H1 (cell line): ENCODE results near the gene ARHGEF19. TPM values are rescaled to one million over a fixed set of nuclear protein-coding genes. Genes with fewer than 3 reads are reported as not detected.

ENCODE experiments used
- CTCF ChIA-PET: fragments of 300-600 bp; sonication (Branson Sonifier 250); formaldehyde crosslinking; loops from one replicate; lab custom pipeline; 2021; ENCODE audit not compliant: partially characterized antibody; lab: Charles Lee
- POLR2A ChIA-PET: fragments of 300-600 bp; sonication (Branson Sonifier 250); formaldehyde crosslinking; loops from one replicate; lab custom pipeline; 2021; ENCODE audit warnings: inconsistent platforms; ENCODE audit not compliant: partially characterized antibody; lab: Charles Lee
- DNase-seq, 2 experiments: peaks; one replicate each; pipeline versions ENCODE4 v3.0.0 to v3.0.0-alpha.2; 2010 to 2022; ENCODE audit warnings: low spot score in 2 of 2, low read depth in 1 of 2, mixed read lengths in 1 of 2
- FAIRE-seq: peaks from 2 replicates; lab custom pipeline; 2011; peaks lifted over from hg19 to GRCh38; lab: Jason Lieb, UNC
- H2AFZ ChIP-seq: 2 replicates; pipeline ENCODE4 v1.8.1; 2012; ENCODE audit warnings: low read length, inconsistent platforms
- H2AK5ac ChIP-seq: 2 replicates; pipeline ENCODE4 v1.6.1; 2013; ENCODE audit warnings: low read depth, low read length
- H2BK120ac ChIP-seq: replicated peaks from 2 replicates; pipeline ENCODE3; 2013; ENCODE audit warnings: low read depth, low read length, inconsistent platforms
- H2BK12ac ChIP-seq: 2 replicates; pipeline ENCODE4 v1.6.1; 2013; ENCODE audit warnings: low read depth, low read length
- H2BK15ac ChIP-seq: 2 replicates; pipeline ENCODE4 v1.6.1; 2013; ENCODE audit warnings: low read length
- H2BK20ac ChIP-seq: 2 replicates; pipeline ENCODE4 v1.6.1; 2013; ENCODE audit warnings: low read length
- H2BK5ac ChIP-seq: 2 replicates; pipeline ENCODE4 v1.6.1; 2013; ENCODE audit warnings: low read depth, low read length
- H3K14ac ChIP-seq: 2 replicates; pipeline ENCODE4 v1.6.1; 2013; ENCODE audit warnings: inconsistent platforms; ENCODE audit not compliant: insufficient read length
- H3K18ac ChIP-seq: 2 replicates; pipeline ENCODE4 v1.6.1; 2013; ENCODE audit warnings: low read length; ENCODE audit errors: extremely low read depth
- H3K23ac ChIP-seq: 2 replicates; pipeline ENCODE4 v1.6.1; 2013; ENCODE audit warnings: inconsistent platforms; ENCODE audit not compliant: insufficient read length
- H3K23me2 ChIP-seq: 2 replicates; pipeline ENCODE4 v1.6.1; 2013; ENCODE audit warnings: low read depth, low read length
- H3K27ac ChIP-seq: 2 replicates; pipeline ENCODE4 v1.6.1; 2011; ENCODE audit warnings: low read depth, low read length, inconsistent platforms
- H3K27me3 ChIP-seq, 4 experiments: replicated peaks in 1 of 4; 1 replicate in 1 of 4; 2 replicates in 3 of 4; pipeline versions ENCODE4 v1.6.1 to v1.8.1; 2011 to 2013; ENCODE audit warnings: low read length in 3 of 4, mild to moderate bottlenecking in 3 of 4, inconsistent platforms in 2 of 4, mixed read lengths in 2 of 4, moderate library complexity in 1 of 4; ENCODE audit not compliant: control insufficient read depth in 3 of 4, insufficient read depth in 3 of 4; ENCODE audit errors: extremely low read depth in 1 of 4
- H3K36me3 ChIP-seq, 4 experiments: 2 replicates each; pipeline versions ENCODE4 v1.6.1 to v1.8.1; 2011 to 2013; ENCODE audit warnings: mild to moderate bottlenecking in 4 of 4, low read length in 3 of 4, moderate library complexity in 2 of 4, control low read depth in 1 of 4, inconsistent platforms in 1 of 4; ENCODE audit not compliant: insufficient read depth in 4 of 4, control insufficient read depth in 2 of 4
- H3K4ac ChIP-seq: replicated peaks from 2 replicates; pipeline ENCODE3; 2013; ENCODE audit warnings: low read length, low read depth, mixed read lengths, inconsistent platforms; ENCODE audit not compliant: insufficient read length
- H3K4me1 ChIP-seq, 4 experiments: replicated peaks in 1 of 4; 1 replicate in 1 of 4; 2 replicates in 3 of 4; pipeline versions ENCODE4 v1.6.1 to v1.8.1; 2011 to 2013; ENCODE audit warnings: low read length in 3 of 4, inconsistent platforms in 2 of 4, mixed read lengths in 1 of 4; ENCODE audit not compliant: insufficient read depth in 4 of 4, control insufficient read depth in 3 of 4
- H3K4me2 ChIP-seq, 2 experiments: 2 replicates each; pipeline versions ENCODE4 v1.6.1 to v1.8.1; 2011 to 2013; ENCODE audit warnings: low read depth in 2 of 2, low read length in 2 of 2, control low read depth in 1 of 2, inconsistent platforms in 1 of 2, mild to moderate bottlenecking in 1 of 2; ENCODE audit not compliant: insufficient read depth in 1 of 2
- H3K4me3 ChIP-seq, 4 experiments: fragments of 200-600, 300-600 bp in 1 of 4; sonication (generic), shearing (Covaris generic), sonication (Bioruptor Twin) in 1 of 4; 2 replicates each; pipeline versions ENCODE4 v1.5.1 to v1.8.1; 2011 to 2016; ENCODE audit warnings: low read length in 4 of 4, low read depth in 3 of 4, control low read depth in 2 of 4, inconsistent platforms in 2 of 4, mild to moderate bottlenecking in 2 of 4, mixed read lengths in 1 of 4, moderate library complexity in 1 of 4; ENCODE audit not compliant: insufficient read depth in 2 of 4; ENCODE audit errors: extremely low read depth in 1 of 4
- H3K56ac ChIP-seq: replicated peaks from 2 replicates; pipeline ENCODE3; 2013; ENCODE audit warnings: low read depth, mild to moderate bottlenecking, mixed read lengths, low read length, inconsistent platforms; ENCODE audit not compliant: insufficient read length
- H3K79me1 ChIP-seq: 2 replicates; pipeline ENCODE4 v1.6.1; 2013; ENCODE audit warnings: low read depth, low read length, control low read depth
- H3K79me2 ChIP-seq, 2 experiments: 2 replicates each; pipeline versions ENCODE4 v1.6.1 to v1.8.1; 2012 to 2013; ENCODE audit warnings: low read length in 2 of 2, mild to moderate bottlenecking in 2 of 2, inconsistent platforms in 1 of 2; ENCODE audit not compliant: insufficient read depth in 2 of 2, control insufficient read depth in 1 of 2
- H3K9ac ChIP-seq, 4 experiments: replicated peaks in 1 of 4; 1 replicate in 1 of 4; 2 replicates in 3 of 4; pipeline versions ENCODE4 v1.6.1 to v1.8.1; 2011 to 2013; ENCODE audit warnings: low read depth in 3 of 4, low read length in 3 of 4, control low read depth in 2 of 4, mild to moderate bottlenecking in 2 of 4, moderate library complexity in 2 of 4, inconsistent platforms in 1 of 4; ENCODE audit errors: extremely low read depth in 1 of 4
- H3K9me3 ChIP-seq, 2 experiments: 2 replicates each; pipeline versions ENCODE4 v1.6.1 to v1.8.1; 2012 to 2013; ENCODE audit warnings: mild to moderate bottlenecking in 2 of 2, moderate library complexity in 2 of 2, control low read depth in 1 of 2, inconsistent platforms in 1 of 2, low read depth in 1 of 2, low read length in 1 of 2, mixed read lengths in 1 of 2; ENCODE audit not compliant: insufficient read depth in 2 of 2
- H4K20me1 ChIP-seq, 2 experiments: replicated peaks in 1 of 2; 2 replicates each; pipeline versions ENCODE3 to v1.8.1; 2011 to 2013; ENCODE audit warnings: inconsistent platforms in 2 of 2, low read length in 2 of 2, mild to moderate bottlenecking in 1 of 2; ENCODE audit not compliant: insufficient read depth in 2 of 2, control insufficient read depth in 1 of 2
- H4K5ac ChIP-seq: 2 replicates; pipeline ENCODE4 v1.6.1; 2013; ENCODE audit warnings: low read length, low read depth, mixed read lengths, inconsistent platforms; ENCODE audit not compliant: insufficient read length
- H4K8ac ChIP-seq: 2 replicates; pipeline ENCODE4 v1.8.0; 2013; ENCODE audit warnings: mild to moderate bottlenecking, moderate library complexity, low read length, inconsistent platforms; ENCODE audit not compliant: insufficient read depth; ENCODE audit errors: extremely low read depth
- H4K91ac ChIP-seq: replicated peaks from 2 replicates; pipeline ENCODE3; 2013; ENCODE audit warnings: low read length, mixed read lengths, inconsistent platforms; ENCODE audit not compliant: insufficient read length
- BACH1 ChIP-seq: IDR thresholded peaks from 2 replicates; pipeline ENCODE4 v1.6.1; 2012; ENCODE audit warnings: low read length, improper control_type of control experiment
- BRCA1 ChIP-seq: IDR thresholded peaks from 2 replicates; pipeline ENCODE4 v1.6.1; 2012; ENCODE audit warnings: low read depth, low read length, improper control_type of control experiment
- EP300 ChIP-seq, 2 experiments: IDR thresholded peaks; 1 replicate in 1 of 2; 2 replicates in 1 of 2; pipeline ENCODE4 v1.6.1; 2011 to 2012; ENCODE audit warnings: low read depth in 2 of 2, low read length in 2 of 2, mild to moderate bottlenecking in 2 of 2, borderline replicate concordance in 1 of 2, inconsistent platforms in 1 of 2, moderate library complexity in 1 of 2
- FOSL1 ChIP-seq: IDR thresholded peaks from 2 replicates; pipeline ENCODE4 v1.6.1; 2011; ENCODE audit warnings: mild to moderate bottlenecking, low read depth, low read length, moderate library complexity; ENCODE audit not compliant: insufficient read depth
- KDM4A ChIP-seq: IDR thresholded peaks from one replicate; pipeline ENCODE4 v1.7.1; 2012; ENCODE audit warnings: low read depth, mild to moderate bottlenecking, moderate library complexity, low read length, inconsistent platforms; ENCODE audit not compliant: severe bottlenecking
- PHF8 ChIP-seq: fragments of 200-600 bp; sonication (generic); conservative IDR thresholded peaks from 2 replicates; pipeline ENCODE4 v1.7.1; 2012; ENCODE audit warnings: low read depth, mild to moderate bottlenecking, inconsistent platforms, low read length, moderate library complexity
- POLR2AphosphoS5 ChIP-seq: IDR thresholded peaks from 2 replicates; pipeline ENCODE4 v1.6.1; 2011; ENCODE audit warnings: low read depth, low read length
- RFX5 ChIP-seq: IDR thresholded peaks from 2 replicates; pipeline ENCODE4 v1.6.1; 2011; ENCODE audit warnings: low read depth, low read length, improper control_type of control experiment, borderline replicate concordance
- TAF1 ChIP-seq: IDR thresholded peaks from 2 replicates; pipeline ENCODE4 v1.6.1; 2011; ENCODE audit warnings: mild to moderate bottlenecking, low read depth, low read length
- WGBS, 2 experiments: shearing (Covaris generic) in 1 of 2; methylation state at CpG; one replicate each; pipeline versions ENCODE4 v1.1.6 to v1.1.7; 2013 to 2015; ENCODE audit warnings: low lambda C conversion rate in 2 of 2, mixed read lengths in 2 of 2, inconsistent platforms in 1 of 2, low coverage in 1 of 2, missing lambda C conversion rate in 1 of 2; ENCODE audit not compliant: insufficient replicate concordance in 2 of 2, insufficient coverage in 1 of 2, insufficient read length in 1 of 2; ENCODE audit errors: extremely low coverage in 1 of 2, missing lambda C conversion rate in 1 of 2; 5-methylcytosine and 5-hydroxymethylcytosine counted together
- polyA plus RNA-seq, 7 experiments: library from polyadenylated mRNA; depleted of rRNA in 3 of 7; stranded (reverse) in 5 of 7; unstranded in 2 of 7; fragments of >200 nt in 5 of 7; fragments of 200-250 nt in 2 of 7; gene quantifications; 1 replicate in 5 of 7; 2 replicates in 1 of 7; 4 replicates in 1 of 7; pipeline versions ENCODE4 v1.2.1 to v1.2.3, GENCODE V29; 2011 to 2013; ENCODE audit warnings: missing spikeins in 2 of 7, mixed read lengths in 2 of 7
- total RNA-seq: library from RNA; stranded (reverse); fragmentation: NEBNext Ultra II Directional; extraction: Animal tissue kit (Norgen Biotek cat#: 25700); gene quantifications from 2 replicates; pipeline ENCODE4 v1.2.1, GENCODE V29; 2021
- TF ChIP-seq, protein P1 (sequence below): IDR thresholded peaks from 2 replicates; pipeline ENCODE4 v1.6.1; 2012; ENCODE audit warnings: inconsistent platforms

The ARHGEF19 gene
- total and polyA plus RNA-seq, 2 of the 8 experiments (the other 6 are each of a cell fraction or from before 2014, with no cell fraction given) = 47.5 to 56.4 TPM

DNA sequence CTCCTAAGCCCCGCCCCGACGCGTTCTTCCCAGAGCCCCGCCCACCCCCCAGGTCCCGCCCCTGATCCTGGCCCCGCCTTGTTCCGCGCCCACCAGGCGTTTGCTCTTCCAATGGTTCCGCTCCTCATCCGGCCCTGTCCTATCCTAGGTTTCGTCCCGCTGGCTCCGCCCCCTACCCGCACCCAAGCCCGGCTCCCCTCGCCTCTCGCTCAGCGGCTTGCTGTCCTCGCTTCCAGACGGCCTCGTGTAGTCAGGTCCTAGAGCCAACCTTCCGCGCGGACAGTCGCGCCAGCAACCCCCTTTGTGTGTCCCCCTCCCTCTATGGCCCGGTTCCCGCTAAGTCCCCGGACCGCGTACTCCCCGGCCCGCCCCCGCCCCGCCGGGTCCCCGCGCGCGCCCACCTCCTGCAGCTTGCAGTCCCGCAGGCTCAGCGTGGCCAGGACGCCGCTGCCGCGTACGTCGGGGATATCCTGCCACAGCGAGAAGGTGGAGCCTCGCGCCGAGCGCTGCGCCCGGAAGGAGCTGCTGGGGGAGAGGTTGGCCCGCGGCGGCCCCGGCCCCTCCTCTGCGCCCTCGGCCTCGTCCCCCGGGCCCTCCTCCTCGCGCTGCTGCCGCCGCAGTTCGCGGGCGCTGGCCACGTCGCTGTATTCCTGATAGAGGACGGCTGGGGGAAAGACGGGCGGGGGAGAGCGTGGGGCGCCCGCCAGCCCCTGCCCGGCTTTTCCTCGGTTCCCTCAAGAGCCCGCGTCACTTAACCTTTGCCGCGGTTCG is 5.7 kb downstream of the ARHGEF19 start:
- no peak overlapping the region for H2AK5ac ChIP-seq
- peaks cover 5 to 18% (median 14%) of the 10 kb centered on the region in 4 experiments; a peak in 7 of 8 replicates for H3K36me3 ChIP-seq
- H4K20me1 ChIP-seq = peaks cover 2 to 4% of the 10 kb centered on the region in 2 experiments
- H3K14ac ChIP-seq = no peak overlapping the region
- no peak overlapping the region for H2BK15ac ChIP-seq
- peak overlapping the region; percentile 91 to 93 for H3K4me2 ChIP-seq
- H4K91ac ChIP-seq = no peak overlapping the region
- H2BK120ac ChIP-seq = no peak overlapping the region
- POLR2A ChIA-PET = interaction anchor here (0.5 to 2.3 kb wide), 18 partner anchors 9 to 1896 kb away, joined by 3 to 26 read pairs (median 4); partner anchors contain the start of genes CPLANE2, EPHA2 and NECAP2
- no peak overlapping the region for H2BK20ac ChIP-seq
- H3K18ac ChIP-seq = peak overlapping the region; percentile 78; the same call in 1 of the 2 replicates
- peak overlapping the region; percentile 56; the same call in 1 of the 2 replicates for H3K27ac ChIP-seq
- H3K79me1 ChIP-seq = peaks cover 11% of the 10 kb centered on the region
- no peak overlapping the region for H3K23ac ChIP-seq
- no peaks in the 10 kb centered on the region for H3K9me3 ChIP-seq
- H2BK5ac ChIP-seq = peak overlapping the region; percentile 58
- CTCF ChIA-PET = interaction anchor here (0.7 to 7.6 kb wide), 7 partner anchors 10 to 59 kb away, joined by 3 to 45 read pairs (median 5); no protein-coding TSS in a partner anchor
- peaks cover 6% of the 10 kb centered on the region for H3K23me2 ChIP-seq
- H3K4ac ChIP-seq = peak overlapping the region; percentile 61
- 1% methylated on average over 43 of the region's 87 CpGs; no CpG with 5 or more reads in 1 of the 2 experiments for WGBS, 2 experiments
- FAIRE-seq (peak; percentile 60), DNase-seq (peak; percentile 96 to 97)
- H3K56ac ChIP-seq = peak overlapping the region; percentile 63
- H4K5ac ChIP-seq = no peak overlapping the region
- peak overlapping the region; percentile 50 to 67 (median 58) for H3K4me3 ChIP-seq
- peaks cover 5 to 28% of the 10 kb centered on the region in 2 experiments; a peak in 3 of 4 replicates for H3K79me2 ChIP-seq
- peak overlapping the region; percentile 81 for H4K8ac ChIP-seq
- no peaks in the 10 kb centered on the region for H3K27me3 ChIP-seq
- H3K4me1 ChIP-seq = peaks cover 4 to 33% (median 20%) of the 10 kb centered on the region in 4 experiments
- H2AFZ ChIP-seq = no peak overlapping the region
- H2BK12ac ChIP-seq = no peak overlapping the region
- H3K9ac ChIP-seq = peak overlapping the region in 3 of 4 experiments; percentile 38 to 56 (median 54); a peak in 5 of 7 replicates
- TF ChIP-seq KDM4A = peak; percentile 30
- TF ChIP-seq EP300 (IDR thresholded peaks at IDR 0.05; ENCODE audit: borderline replicate concordance in 1 of 2, low read depth in 2 of 2, low read length in 2 of 2) = no peak
- TF ChIP-seq POLR2AphosphoS5 = peak; percentile 68
- no peak for TF ChIP-seq RFX5
- TF ChIP-seq TAF1 = peak; percentile 80
- no peak for TF ChIP-seq BRCA1
- 0 out of 2 replicates have a peak, but pooled peaks have one; percentile 49 for TF ChIP-seq FOSL1
- TF ChIP-seq, protein P1, sequence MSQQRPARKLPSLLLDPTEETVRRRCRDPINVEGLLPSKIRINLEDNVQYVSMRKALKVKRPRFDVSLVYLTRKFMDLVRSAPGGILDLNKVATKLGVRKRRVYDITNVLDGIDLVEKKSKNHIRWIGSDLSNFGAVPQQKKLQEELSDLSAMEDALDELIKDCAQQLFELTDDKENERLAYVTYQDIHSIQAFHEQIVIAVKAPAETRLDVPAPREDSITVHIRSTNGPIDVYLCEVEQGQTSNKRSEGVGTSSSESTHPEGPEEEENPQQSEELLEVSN = peak; percentile 53; the same call in 1 of the 2 replicates
- TF ChIP-seq PHF8 = peak; percentile 44; the same call in 1 of the 2 replicates
- TF ChIP-seq BACH1 = 0 out of 2 replicates have a peak, but pooled peaks have one; percentile 9
